HEK293 (cell line): ENCODE results near the gene TPPP3.
"Not testable (repeated sequence)": the region's sequence is repeated elsewhere in the genome, so short reads cannot be mapped to it uniquely, and the experiment has no call there.

Experiments used
- CTCF ChIA-PET: fragments of 350-600 bp; formaldehyde crosslinking; extraction: SDS; loops from one replicate; lab custom pipeline; 2021; ENCODE audit warnings: antibody characterized with exemption; lab: Yijun Ruan, JAX
- POLR2A ChIA-PET: fragments of 300-600 bp; formaldehyde crosslinking; extraction: SDS; loops from one replicate; lab custom pipeline; 2020; ENCODE audit warnings: antibody characterized with exemption, inconsistent platforms; lab: Yijun Ruan, JAX
- H3K27ac ChIP-seq: fragments of 200-500 bp; sonication (Bioruptor generic); 2 replicates; pipeline ENCODE4 v1.5.1; 2014; ENCODE audit warnings: low read depth, low read length, control low read depth, inconsistent platforms; ENCODE audit errors: extremely low read depth
- H3K36me3 ChIP-seq, 2 experiments: fragments of 200-500 bp in 1 of 2; sonication (Bioruptor generic) in 1 of 2; 1 replicate in 1 of 2; 2 replicates in 1 of 2; pipeline ENCODE4 v1.5.1; 2014 to 2017; ENCODE audit warnings: inconsistent platforms in 2 of 2, low read length in 2 of 2; ENCODE audit not compliant: control insufficient read depth in 2 of 2, insufficient read depth in 1 of 2
- H3K4me1 ChIP-seq: fragments of 200-500 bp; sonication (Bioruptor generic); 2 replicates; pipeline ENCODE4 v1.5.1; 2014; ENCODE audit warnings: mild to moderate bottlenecking, low read length, inconsistent platforms; ENCODE audit not compliant: control insufficient read depth, insufficient read depth
- H3K4me3 ChIP-seq: 2 replicates; pipeline ENCODE4 v1.5.1; 2011; ENCODE audit warnings: low read depth, mild to moderate bottlenecking, control low read depth, low read length, moderate library complexity
- H3K9me3 ChIP-seq: fragments of 200-500 bp; sonication (Bioruptor generic); 2 replicates; pipeline ENCODE4 v1.5.1; 2014; ENCODE audit warnings: low read depth, low read length, inconsistent platforms; ENCODE audit not compliant: control insufficient read depth, insufficient read depth
- ATF2 ChIP-seq: fragments of 450-650 bp; formaldehyde crosslinking; IDR thresholded peaks from 2 replicates; pipeline ENCODE4 v1.5.1; 2016; ENCODE audit warnings: missing biosample characterization, missing genetic modification characterization, low read depth
- OVOL3 ChIP-seq: fragments of 450-650 bp; formaldehyde crosslinking; IDR thresholded peaks from 2 replicates; pipeline ENCODE4 v1.5.1; 2016; ENCODE audit warnings: missing biosample characterization, missing genetic modification characterization
- PRDM4 ChIP-seq: fragments of 450-650 bp; formaldehyde crosslinking; IDR thresholded peaks from 2 replicates; pipeline ENCODE4 v1.5.1; 2017; ENCODE audit warnings: missing biosample characterization, missing genetic modification characterization
- WT1 ChIP-seq: fragments of 450-650 bp; formaldehyde crosslinking; IDR thresholded peaks from 2 replicates; pipeline ENCODE4 v1.5.1; 2016; ENCODE audit warnings: missing biosample characterization, missing genetic modification characterization
- ZBTB21 ChIP-seq: fragments of 450-650 bp; formaldehyde crosslinking; IDR thresholded peaks from 2 replicates; pipeline ENCODE4 v1.5.1; 2017; ENCODE audit warnings: missing biosample characterization, missing genetic modification characterization
- ZBTB44 ChIP-seq: fragments of 450-650 bp; IDR thresholded peaks from 2 replicates; pipeline ENCODE4 v1.5.1; 2018; ENCODE audit warnings: missing biosample characterization, mild to moderate bottlenecking, missing genetic modification characterization
- ZBTB49 ChIP-seq: fragments of 450-650 bp; formaldehyde crosslinking; IDR thresholded peaks from 2 replicates; pipeline ENCODE4 v1.5.1; 2016; ENCODE audit warnings: missing biosample characterization, missing genetic modification characterization, low read depth
- ZBTB8A ChIP-seq: fragments of 450-650 bp; formaldehyde crosslinking; IDR thresholded peaks from 2 replicates; pipeline ENCODE4 v1.5.1; 2016; ENCODE audit warnings: missing biosample characterization, missing genetic modification characterization
- ZNF19 ChIP-seq: fragments of 450-650 bp; formaldehyde crosslinking; IDR thresholded peaks from 2 replicates; pipeline ENCODE4; 2016; ENCODE audit warnings: missing biosample characterization, missing genetic modification characterization, low read depth
- ZNF202 ChIP-seq: fragments of 450-650 bp; formaldehyde crosslinking; IDR thresholded peaks from 2 replicates; pipeline ENCODE4 v1.5.1; 2016; ENCODE audit warnings: missing biosample characterization, missing genetic modification characterization, borderline replicate concordance
- ZNF223 ChIP-seq: fragments of 450-650 bp; formaldehyde crosslinking; IDR thresholded peaks from 2 replicates; pipeline ENCODE4 v1.5.1; 2016; ENCODE audit warnings: missing biosample characterization, missing genetic modification characterization
- ZNF449 ChIP-seq: fragments of 450-650 bp; formaldehyde crosslinking; IDR thresholded peaks from 2 replicates; pipeline ENCODE4 v1.5.1; 2017; ENCODE audit warnings: missing biosample characterization, mild to moderate bottlenecking, missing genetic modification characterization, moderate library complexity
- ZNF518A ChIP-seq: fragments of 450-650 bp; formaldehyde crosslinking; conservative IDR thresholded peaks from 2 replicates; pipeline ENCODE4 v1.5.1; 2016; ENCODE audit warnings: low read depth, missing biosample characterization, missing genetic modification characterization
- ZNF558 ChIP-seq: fragments of 450-650 bp; formaldehyde crosslinking; IDR thresholded peaks from 2 replicates; pipeline ENCODE4 v1.5.1; 2016; ENCODE audit warnings: missing biosample characterization, missing genetic modification characterization
- ZNF580 ChIP-seq: fragments of 450-650 bp; formaldehyde crosslinking; IDR thresholded peaks from 2 replicates; pipeline ENCODE4 v1.5.1; 2016; ENCODE audit warnings: missing biosample characterization, missing genetic modification characterization
- ZNF747 ChIP-seq: fragments of 450-650 bp; formaldehyde crosslinking; IDR thresholded peaks from 2 replicates; pipeline ENCODE4 v1.5.1; 2016; ENCODE audit warnings: missing biosample characterization, missing genetic modification characterization
- ZNF791 ChIP-seq: fragments of 450-650 bp; formaldehyde crosslinking; IDR thresholded peaks from 2 replicates; pipeline ENCODE4 v1.5.1; 2016; ENCODE audit warnings: missing biosample characterization, missing genetic modification characterization
- ZNF837 ChIP-seq: fragments of 450-650 bp; formaldehyde crosslinking; IDR thresholded peaks from 2 replicates; pipeline ENCODE4 v1.5.1; 2016; ENCODE audit warnings: missing biosample characterization, missing genetic modification characterization

Gene TPPP3

GRCh38 chr16:67356396-67356795 is 36.9 kb downstream of the TPPP3 start:
- no peak overlapping the region for H3K27ac ChIP-seq
- H3K36me3 ChIP-seq: no peaks in the 10 kb centered on the region
- ChIA-PET POLR2A (no interaction called here), CTCF (interaction anchor here (0.7 to 1.1 kb wide), 3 partner anchors 29 to 111 kb away, joined by 3 to 4 read pairs (median 3); no protein-coding TSS in a partner anchor)
- no peak overlapping the region for H3K4me3 ChIP-seq
- TF ChIP-seq ATF2 (tag by site-specific recombination) (no peak), ZBTB49 (tag by site-specific recombination) (no peak), ZNF747 (tag by site-specific recombination) (no peak), ZBTB44 (tag by site-specific recombination) (no peak), ZNF837 (tag by site-specific recombination) (no peak), WT1 (tag by site-specific recombination) (peak; percentile 94), ZNF449 (tag by site-specific recombination) (no peak), PRDM4 (tag by site-specific recombination) (no peak)
- no peaks in the 10 kb centered on the region for H3K9me3 ChIP-seq
- H3K4me1 ChIP-seq: no peaks in the 10 kb centered on the region

- CTCF ChIA-PET: interaction anchor here (0.5 to 1.5 kb wide), 5 partner anchors 21 to 151 kb away, joined by 3 to 5 read pairs (median 4); no protein-coding TSS in a partner anchor
- H3K4me3 ChIP-seq, H3K36me3 ChIP-seq, H3K9me3 ChIP-seq, H3K27ac ChIP-seq, H3K4me1 ChIP-seq, POLR2A ChIA-PET: not testable (repeated sequence)
- TF ChIP-seq ZNF558 (tag by site-specific recombination): peak; percentile 62; the same call in 1 of the 2 replicates
- TF ChIP-seq ZBTB21 (tag by site-specific recombination): peak; percentile 71
- TF ChIP-seq ZNF202 (tag by site-specific recombination): 0 out of 2 replicates have a peak, but pooled peaks have one; percentile 54
- peak; percentile 64; the same call in 1 of the 2 replicates for TF ChIP-seq OVOL3
- 0 out of 2 replicates have a peak, but pooled peaks have one; percentile 66 for TF ChIP-seq ZNF19 (tag by site-specific recombination)
- TF ChIP-seq ZNF580 (tag by site-specific recombination): peak; percentile 70
- TF ChIP-seq ZNF518A (tag by site-specific recombination): peak; percentile 94
- TF ChIP-seq ZNF791 (tag by site-specific recombination): peak; percentile 79; the same call in 1 of the 2 replicates
- TF ChIP-seq ZNF223 (tag by site-specific recombination): peak; percentile 73; the same call in 1 of the 2 replicates
- peak; percentile 78 for TF ChIP-seq ZBTB8A (tag by site-specific recombination)
These were observed 40.8 kb downstream of the TPPP3 start for GRCh38 chr16:67352463-67352862.
